T-helper 2 cell treated with Interferon-gamma antibody and Interleukin-4, amounts not matched to agents 100 ng/mL and 5 ng/mL, for 36 hours (primary cell): Measurements from ENCODE around the gene CCNK. TPM values are rescaled to one million over a fixed set of nuclear protein-coding genes. Genes with fewer than 3 reads are reported as not detected.

Experiments used
- intact Hi-C: fragments of 100-400 bp; cut with micrococcal nuclease; formaldehyde crosslinking; loops from one replicate; pipeline ENCODE4 v1.15.1; 2023
- total RNA-seq: library from RNA; stranded (reverse); gene quantifications from 2 replicates; pipeline ENCODE4 v1.2.3, GENCODE V29; 2022

The CCNK gene
- total RNA-seq: 74.8 and 77.8 TPM in 2 replicates

DNA sequence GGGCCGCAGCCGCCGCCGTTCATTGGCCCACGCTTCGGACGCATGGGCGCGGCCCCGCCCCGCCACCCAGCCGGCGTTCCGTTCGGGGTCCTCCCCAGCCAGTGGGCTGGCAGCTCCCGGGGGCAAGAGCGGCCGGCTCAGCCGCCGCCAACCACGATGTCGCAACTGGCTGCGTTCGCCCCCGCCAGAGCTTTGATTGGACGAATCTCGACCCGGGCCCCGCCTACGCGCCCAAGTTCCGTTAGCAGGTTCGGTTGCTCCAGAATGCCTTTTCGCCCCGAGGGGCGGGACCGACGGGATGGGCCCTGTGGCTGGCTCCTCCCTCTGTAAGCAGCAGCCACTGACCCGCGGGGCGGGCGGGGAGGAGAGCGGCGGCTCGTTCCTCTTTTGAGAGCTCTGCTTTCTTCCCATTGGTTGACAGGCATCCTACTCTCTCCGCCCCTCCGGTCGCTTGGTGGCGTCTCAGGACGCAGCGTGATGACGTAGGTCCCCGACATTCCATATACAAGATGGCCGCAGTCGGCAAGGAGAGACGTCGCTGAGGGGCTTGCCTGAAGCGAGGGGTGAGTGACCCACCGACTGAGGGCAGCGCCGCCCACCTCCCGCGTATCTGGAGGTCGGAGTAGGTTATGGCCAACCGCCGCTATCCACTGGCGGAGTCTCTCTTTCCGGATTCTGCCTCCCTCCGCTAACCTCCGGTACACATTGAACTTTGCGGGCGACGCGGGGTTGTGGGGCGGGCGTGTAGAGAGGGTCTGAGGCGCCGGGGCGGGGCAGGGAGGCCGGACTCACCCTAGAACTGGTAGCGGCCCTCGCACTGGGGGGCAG lies at the start of gene CCNK:
Gene CCNK (plus strand): TSS at position 493 of the 828 bp plus-strand sequence. CDS start 11,269 bp downstream, outside the sequence.
- intact Hi-C loops: loop anchor here (1.0 to 10.0 kb wide), 5 partner anchors 123 to 754 kb away; partner anchors contain the start of genes CCDC85C, CYP46A1, EVL and YY1

- intact Hi-C loops: no loop called here
Measured at GRCh38 chr14:99431986-99432385, 49.2 kb upstream of the CCNK start.

DNA sequence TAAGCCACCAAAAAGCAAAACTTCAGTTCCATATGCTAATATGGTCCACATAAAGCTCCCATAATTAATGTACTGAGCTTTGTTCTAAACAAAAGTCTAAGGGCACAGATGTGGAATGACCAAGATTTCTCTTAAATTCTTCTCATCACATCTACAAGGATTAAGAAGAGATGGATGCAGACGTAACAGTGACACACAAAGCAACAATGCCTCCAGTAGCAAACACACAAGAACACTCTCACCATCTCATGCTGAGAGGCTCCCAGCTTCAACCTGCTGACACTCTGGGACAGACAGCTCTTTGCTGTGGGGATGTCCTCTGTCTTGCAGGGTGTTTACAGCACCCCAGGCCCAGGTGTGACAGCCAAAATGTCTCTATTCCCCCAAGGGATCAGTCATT lies 48.7 kb upstream of the CCNK start:
- intact Hi-C loops: no loop called here

GRCh38 chr14:99435327-99435726 lies 45.9 kb upstream of the CCNK start:
- intact Hi-C loops: no loop called here

GRCh38 chr14:99436247-99437180 lies 44.7 kb upstream of the CCNK start:
- intact Hi-C loops: no loop called here

GRCh38 chr14:99437706-99438105 lies 43.5 kb upstream of the CCNK start:
- intact Hi-C loops: no loop called here

GRCh38 chr14:99440278-99440677 lies 40.9 kb upstream of the CCNK start:
- intact Hi-C loops: no loop called here

DNA sequence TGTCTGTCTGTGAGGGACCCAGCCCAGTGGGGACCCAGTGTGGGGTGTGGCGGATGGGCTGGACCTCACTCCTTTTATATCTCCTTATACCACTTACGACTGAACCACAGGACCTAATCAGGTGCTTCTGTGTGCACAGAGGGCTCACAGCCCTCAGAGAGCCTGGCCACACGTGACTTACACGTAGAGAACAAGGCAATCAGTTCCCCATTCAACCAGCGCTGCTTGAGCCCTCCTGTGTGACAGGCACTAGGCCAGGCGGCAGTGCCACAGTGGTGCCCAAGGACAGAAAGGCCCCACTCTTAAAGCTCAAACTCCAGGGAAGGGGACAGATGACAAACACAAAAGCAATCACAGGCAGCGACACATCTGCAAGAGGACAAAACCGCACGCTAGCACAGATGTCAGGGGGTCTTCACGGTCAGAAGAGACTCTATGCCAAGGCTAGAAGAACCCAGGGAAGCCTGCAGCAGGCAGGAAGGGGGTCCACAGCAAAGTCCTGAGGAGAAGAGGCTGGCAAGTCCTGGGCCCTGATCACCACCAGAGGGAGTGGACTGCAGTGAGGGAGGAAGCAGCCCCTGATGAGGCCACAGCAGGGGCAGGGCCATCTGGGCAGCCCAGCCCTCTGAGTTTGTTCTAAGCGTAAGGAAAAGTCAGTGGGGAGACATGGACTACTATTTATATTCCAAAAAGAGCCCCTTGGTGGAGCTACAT lies 39.9 kb upstream of the CCNK start:
- intact Hi-C loops: no loop called here

DNA sequence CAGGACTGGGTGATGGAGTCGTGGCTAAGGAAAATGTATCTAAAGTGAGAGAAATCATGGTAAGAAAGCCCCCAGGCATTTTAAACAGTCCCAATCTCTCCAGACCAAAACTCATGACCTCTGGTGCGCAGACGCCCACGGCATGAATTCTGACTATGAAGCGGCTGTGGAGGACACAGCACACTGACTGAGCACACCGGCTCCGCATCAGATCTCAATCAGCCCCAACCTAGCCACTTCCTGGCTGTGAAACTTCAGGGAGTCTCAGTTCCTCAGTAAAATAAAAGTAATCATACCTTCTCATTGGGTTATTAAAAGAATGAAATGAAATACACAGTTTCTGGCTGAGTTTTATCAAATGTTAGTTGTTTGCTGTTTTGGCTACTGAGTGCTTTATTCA lies 39.3 kb upstream of the CCNK start:
- intact Hi-C loops: no loop called here

DNA sequence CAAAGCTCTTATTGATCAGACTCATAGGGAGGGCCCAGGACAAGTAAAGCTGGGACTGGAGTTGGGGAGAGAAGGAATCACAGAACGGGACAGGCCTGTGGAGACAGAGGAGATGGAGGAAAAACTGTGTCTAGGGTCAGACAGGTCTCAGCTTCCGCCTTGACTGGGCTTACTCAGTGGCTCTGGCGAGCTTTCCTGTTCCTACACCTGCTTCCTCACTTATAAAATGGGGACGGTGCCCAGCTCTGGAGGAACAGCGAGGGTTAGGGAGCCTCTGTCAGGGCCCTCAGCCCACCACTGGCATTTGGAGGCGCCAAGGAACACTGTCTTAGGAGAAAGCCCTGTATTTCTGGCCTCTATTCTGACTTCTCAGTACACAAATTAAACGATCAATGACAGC lies 35.3 kb upstream of the CCNK start:
- intact Hi-C loops: no loop called here

- intact Hi-C loops: no loop called here
Measured at GRCh38 chr14:99447739-99448138, 33.5 kb upstream of the CCNK start.

DNA sequence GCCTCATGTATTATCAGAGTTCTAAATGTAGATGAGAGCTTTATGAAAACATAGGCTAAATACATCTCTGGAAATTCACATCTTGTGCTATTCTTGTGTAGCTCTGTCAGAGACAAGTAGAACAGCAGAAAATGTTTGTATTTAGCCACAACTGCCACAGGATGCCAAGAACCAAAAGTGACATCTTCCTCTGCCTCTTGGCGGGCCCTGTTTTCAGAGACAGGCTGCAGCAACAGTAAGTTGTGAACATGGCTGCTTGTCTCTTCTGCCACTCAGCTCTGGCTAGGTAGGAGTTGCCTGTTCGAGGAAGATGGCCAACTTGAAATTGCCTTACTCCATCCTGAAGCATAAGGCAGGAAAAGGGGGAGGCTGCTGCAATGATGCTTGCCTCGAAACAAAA lies 30.9 kb upstream of the CCNK start:
- intact Hi-C loops: no loop called here

GRCh38 chr14:99451234-99451633 lies 30.0 kb upstream of the CCNK start:
- intact Hi-C loops: no loop called here

DNA sequence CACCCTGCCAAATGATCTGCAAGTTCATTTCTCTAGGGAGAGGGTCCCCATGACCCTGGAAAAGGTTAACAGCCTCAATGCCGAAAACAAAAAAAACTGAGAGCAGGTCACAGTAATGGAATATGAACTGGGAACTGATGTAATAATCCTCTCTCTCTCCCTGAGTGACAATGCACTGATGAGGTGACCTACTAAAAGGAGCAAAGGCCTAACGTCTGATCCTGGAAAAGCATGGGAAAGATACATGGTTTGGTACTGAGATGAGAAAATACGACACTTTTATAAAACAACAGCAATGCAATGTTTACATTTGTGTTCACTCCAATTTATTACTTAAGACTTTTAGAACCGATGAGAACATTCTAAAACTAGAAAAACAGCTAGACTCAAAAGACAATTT lies 28.2 kb upstream of the CCNK start:
- intact Hi-C loops: no loop called here

DNA sequence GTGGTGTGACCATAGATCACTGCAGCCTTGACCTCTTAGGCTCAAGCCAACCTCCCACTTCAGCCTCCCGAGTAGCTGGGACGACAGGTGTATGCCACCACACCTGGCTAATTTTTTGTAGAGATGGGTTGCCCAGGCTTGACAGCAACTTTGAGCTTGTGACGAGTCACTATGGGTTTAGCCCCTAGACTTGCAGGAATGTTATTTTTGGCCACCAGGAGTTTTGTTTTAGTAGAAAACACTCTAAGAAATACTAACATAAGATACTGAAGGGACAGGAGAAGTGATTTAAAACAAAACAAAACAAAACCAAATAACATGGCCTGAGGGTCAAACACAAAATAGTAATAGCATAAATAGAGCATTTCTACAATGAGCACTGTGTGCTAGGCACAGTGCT lies 27.0 kb upstream of the CCNK start:
- intact Hi-C loops: no loop called here

GRCh38 chr14:99459481-99460100 lies 21.6 kb upstream of the CCNK start:
- intact Hi-C loops: no loop called here

GRCh38 chr14:99460793-99461192 lies 20.4 kb upstream of the CCNK start:
- intact Hi-C loops: no loop called here

- intact Hi-C loops: no loop called here
Measured at GRCh38 chr14:99461411-99462085, 19.7 kb upstream of the CCNK start.

GRCh38 chr14:99462210-99462609 lies 19.0 kb upstream of the CCNK start:
- intact Hi-C loops: no loop called here

GRCh38 chr14:99463974-99464373 lies 17.2 kb upstream of the CCNK start:
- intact Hi-C loops: no loop called here

GRCh38 chr14:99465288-99465687 lies 15.9 kb upstream of the CCNK start:
- intact Hi-C loops: no loop called here
